K562 (cell line): ENCODE results near the gene LTBP1. TPM values are rescaled to one million over a fixed set of nuclear protein-coding genes. Genes with fewer than 3 reads are reported as not detected.

Experiments
- ATAC-seq: fragments of 200-7000 bp; cut with Tn5 transposase; 3 replicates; pipeline ENCODE4 v1.9.1; 2020; ENCODE audit warnings: moderate library complexity
- BruUV-seq: library from RNA; stranded (reverse); fragments of 400-500 nt; replicated peaks from 2 replicates; lab custom pipeline; 2021; lab: Mats Ljungman, UMichigan
- CTCF ChIA-PET: fragments of 300-600 bp; formaldehyde crosslinking; extraction: SDS; loops from one replicate; lab custom pipeline; 2021; ENCODE audit warnings: low intra/inter-chr PET ratio; lab: Yijun Ruan, JAX
- POLR2A ChIA-PET: fragments of 300-600, 350-650 bp; sonication (Branson Sonifier 250); formaldehyde crosslinking; extraction: SDS; loops from one replicate; lab custom pipeline; 2021; ENCODE audit warnings: antibody characterized with exemption, inconsistent platforms; lab: Yijun Ruan, JAX
- DNase-seq, 4 experiments: peaks; one replicate each; pipeline versions ENCODE4 v3.0.0 to v3.0.0-alpha.2; 2011 to 2018; ENCODE audit warnings: low spot score in 3 of 4, mixed read lengths in 3 of 4; ENCODE audit errors: extremely low read depth in 1 of 4
- FAIRE-seq: peaks from 2 replicates; lab custom pipeline; 2011; peaks lifted over from hg19 to GRCh38; lab: Jason Lieb, UNC
- H2AFZ ChIP-seq: 2 replicates; pipeline ENCODE4 v1.6.0; 2011; ENCODE audit warnings: low read depth, low read length, control low read depth, inconsistent platforms
- H3K27ac ChIP-seq: fragments of 200-600 bp; 3 replicates; pipeline ENCODE4 v1.8.0; 2011; ENCODE audit warnings: low read depth, mild to moderate bottlenecking, control low read depth, inconsistent platforms, low read length, moderate library complexity, mixed read lengths; ENCODE audit errors: extremely low read depth
- H3K27me3 ChIP-seq, 2 experiments: fragments of 300-600 bp in 1 of 2; 2 replicates in 1 of 2; 3 replicates in 1 of 2; pipeline versions ENCODE4 v1.6.0 to v1.8.0; 2011; ENCODE audit warnings: inconsistent platforms in 2 of 2, low read length in 2 of 2, mild to moderate bottlenecking in 1 of 2, mixed read lengths in 1 of 2, moderate library complexity in 1 of 2; ENCODE audit not compliant: control insufficient read depth in 2 of 2, insufficient read depth in 2 of 2
- H3K36me3 ChIP-seq: fragments of 300-600 bp; 3 replicates; pipeline ENCODE4 v1.8.0; 2011; ENCODE audit warnings: mild to moderate bottlenecking, low read length, inconsistent platforms; ENCODE audit not compliant: control insufficient read depth, insufficient read depth
- H3K4me1 ChIP-seq, 2 experiments: fragments of 200-600 bp in 1 of 2; replicated peaks in 1 of 2; 2 replicates in 1 of 2; 3 replicates in 1 of 2; pipeline versions ENCODE4 v1.5.1 to v1.8.0; 2011; ENCODE audit warnings: inconsistent platforms in 2 of 2, low read length in 2 of 2, mild to moderate bottlenecking in 1 of 2, mixed read lengths in 1 of 2, moderate library complexity in 1 of 2; ENCODE audit not compliant: control insufficient read depth in 2 of 2, insufficient read depth in 2 of 2
- H3K4me2 ChIP-seq: 2 replicates; pipeline ENCODE4 v1.6.1; 2011; ENCODE audit warnings: low read length, control low read depth, inconsistent platforms, mixed read lengths; ENCODE audit not compliant: insufficient read depth
- H3K4me3 ChIP-seq: fragments of 200-600 bp; sonication (generic), shearing (Covaris generic); 2 replicates; pipeline ENCODE4 v1.5.1; 2016; ENCODE audit warnings: control low read depth, inconsistent platforms
- H3K79me2 ChIP-seq: fragments of 200-600 bp; 3 replicates; pipeline ENCODE4 v1.8.0; 2011; ENCODE audit warnings: low read length, inconsistent platforms; ENCODE audit not compliant: control insufficient read depth, insufficient read depth
- H3K9ac ChIP-seq, 2 experiments: 2 replicates each; pipeline versions ENCODE4 v1.6.0 to v1.6.1; 2011; ENCODE audit warnings: low read depth in 2 of 2, low read length in 2 of 2, control low read depth in 1 of 2, inconsistent platforms in 1 of 2, mild to moderate bottlenecking in 1 of 2, mixed read lengths in 1 of 2; ENCODE audit not compliant: insufficient read depth in 1 of 2
- H3K9me1 ChIP-seq: one replicate; pipeline ENCODE4 v1.6.0; 2011; ENCODE audit warnings: inconsistent platforms, mild to moderate bottlenecking, low read length, moderate library complexity; ENCODE audit not compliant: control insufficient read depth, insufficient read depth
- H3K9me3 ChIP-seq: replicated peaks from 2 replicates; pipeline ENCODE4 v1.5.1; 2011; ENCODE audit warnings: low read depth, low read length, inconsistent platforms; ENCODE audit not compliant: control insufficient read depth, insufficient read depth
- H4K20me1 ChIP-seq: replicated peaks from 2 replicates; pipeline ENCODE4 v1.6.1; 2011; ENCODE audit warnings: low read length, inconsistent platforms, mixed read lengths; ENCODE audit not compliant: control insufficient read depth, insufficient read depth
- HNRNPL ChIP-seq: fragments of 200-400 bp; formaldehyde crosslinking; IDR thresholded peaks from 2 replicates; pipeline ENCODE4 v1.6.1; 2017; ENCODE audit warnings: low read depth, mild to moderate bottlenecking, low read length
- ZNF274 ChIP-seq: IDR thresholded peaks from 2 replicates; pipeline ENCODE4 v1.6.1; 2011; ENCODE audit warnings: low read depth, mild to moderate bottlenecking, low read length, moderate library complexity, borderline replicate concordance
- WGBS: fragments of 100-300 bp; shearing (Covaris generic); methylation state at CpG from one replicate; pipeline ENCODE4 v1.1.6; 2016; ENCODE audit warnings: low coverage, mixed read lengths; ENCODE audit not compliant: insufficient coverage; ENCODE audit errors: missing lambda C conversion rate; 5-methylcytosine and 5-hydroxymethylcytosine counted together
- in situ Hi-C: fragments of 300-500 bp; cut with MboI; formaldehyde crosslinking; loops from 4 replicates; pipeline ENCODE4 v1.15.0; 2018; ENCODE audit warnings: inconsistent platforms, mixed read lengths
- intact Hi-C: fragments of 100-400 bp; cut with micrococcal nuclease; formaldehyde crosslinking; loops from 2 replicates; pipeline ENCODE4 v1.14.2; 2022
- polyA plus RNA-seq, 8 experiments: library from polyadenylated mRNA; depleted of rRNA in 4 of 8; stranded (reverse) in 5 of 8; unstranded in 3 of 8; fragments of >200 nt; fragmentation: Nextera tagmentation in 2 of 8; fragmentation: Illumina TruSeq in 1 of 8; extraction: Ambion mirVana in 2 of 8; extraction: Trizol in 1 of 8; gene quantifications; 2 replicates each; pipeline versions ENCODE4 v1.2.1 to v1.2.3, GENCODE V29; 2011 to 2014; ENCODE audit warnings: inconsistent platforms in 1 of 8, missing spikeins in 1 of 8
- total RNA-seq, 7 experiments: library from RNA; depleted of rRNA in 6 of 7; stranded (reverse); fragments of >200 nt in 6 of 7; fragmentation: Illumina TruSeq in 2 of 7; extraction: Trizol in 2 of 7; gene quantifications; 2 replicates each; pipeline versions ENCODE4 v1.2.1 to v1.2.3, GENCODE V29; 2011 to 2021; ENCODE audit warnings: low replicate concordance in 1 of 7
- TF ChIP-seq, protein P1 (sequence below): fragments of 450-650 bp; IDR thresholded peaks from 2 replicates; pipeline ENCODE4 v1.6.1; 2016; ENCODE audit warnings: borderline replicate concordance
- TF ChIP-seq, protein P2 (sequence below): sonication (generic); formaldehyde crosslinking; IDR thresholded peaks from 2 replicates; pipeline ENCODE4 v1.8.1; 2023; ENCODE audit warnings: mild to moderate bottlenecking, missing genetic modification reagents

Gene LTBP1
- total and polyA plus RNA-seq, 9 of the 15 experiments (the other 6 are each of a cell fraction or from before 2014, with no cell fraction given): 3.6 to 16.4 (median 8.5) TPM

DNA sequence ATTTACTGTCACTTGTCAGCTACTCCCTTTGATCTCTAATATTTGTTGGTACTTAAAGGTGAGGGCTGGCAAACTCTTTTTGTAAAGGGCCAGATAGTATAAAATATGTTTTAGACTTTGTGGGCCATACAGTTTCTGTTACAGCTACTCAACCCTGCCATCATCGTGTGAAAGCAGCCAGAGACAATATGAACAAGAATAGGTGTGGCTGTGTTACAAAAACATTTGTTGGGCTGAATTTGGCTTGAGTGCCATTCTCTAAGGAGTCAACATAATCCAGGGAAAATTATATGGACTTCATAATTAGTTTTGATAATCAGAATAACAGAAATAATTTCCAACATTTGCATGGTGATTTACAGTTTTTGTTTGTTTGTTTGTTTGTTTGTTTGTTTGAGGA, 190.6 kb downstream of the LTBP1 start:
- no TSS peak for BruUV-seq
- TF ChIP-seq HNRNPL: no peak
- TF ChIP-seq, protein P1, sequence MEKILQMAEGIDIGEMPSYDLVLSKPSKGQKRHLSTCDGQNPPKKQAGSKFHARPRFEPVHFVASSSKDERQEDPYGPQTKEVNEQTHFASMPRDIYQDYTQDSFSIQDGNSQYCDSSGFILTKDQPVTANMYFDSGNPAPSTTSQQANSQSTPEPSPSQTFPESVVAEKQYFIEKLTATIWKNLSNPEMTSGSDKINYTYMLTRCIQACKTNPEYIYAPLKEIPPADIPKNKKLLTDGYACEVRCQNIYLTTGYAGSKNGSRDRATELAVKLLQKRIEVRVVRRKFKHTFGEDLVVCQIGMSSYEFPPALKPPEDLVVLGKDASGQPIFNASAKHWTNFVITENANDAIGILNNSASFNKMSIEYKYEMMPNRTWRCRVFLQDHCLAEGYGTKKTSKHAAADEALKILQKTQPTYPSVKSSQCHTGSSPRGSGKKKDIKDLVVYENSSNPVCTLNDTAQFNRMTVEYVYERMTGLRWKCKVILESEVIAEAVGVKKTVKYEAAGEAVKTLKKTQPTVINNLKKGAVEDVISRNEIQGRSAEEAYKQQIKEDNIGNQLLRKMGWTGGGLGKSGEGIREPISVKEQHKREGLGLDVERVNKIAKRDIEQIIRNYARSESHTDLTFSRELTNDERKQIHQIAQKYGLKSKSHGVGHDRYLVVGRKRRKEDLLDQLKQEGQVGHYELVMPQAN: no peak
- TF ChIP-seq, protein P2, sequence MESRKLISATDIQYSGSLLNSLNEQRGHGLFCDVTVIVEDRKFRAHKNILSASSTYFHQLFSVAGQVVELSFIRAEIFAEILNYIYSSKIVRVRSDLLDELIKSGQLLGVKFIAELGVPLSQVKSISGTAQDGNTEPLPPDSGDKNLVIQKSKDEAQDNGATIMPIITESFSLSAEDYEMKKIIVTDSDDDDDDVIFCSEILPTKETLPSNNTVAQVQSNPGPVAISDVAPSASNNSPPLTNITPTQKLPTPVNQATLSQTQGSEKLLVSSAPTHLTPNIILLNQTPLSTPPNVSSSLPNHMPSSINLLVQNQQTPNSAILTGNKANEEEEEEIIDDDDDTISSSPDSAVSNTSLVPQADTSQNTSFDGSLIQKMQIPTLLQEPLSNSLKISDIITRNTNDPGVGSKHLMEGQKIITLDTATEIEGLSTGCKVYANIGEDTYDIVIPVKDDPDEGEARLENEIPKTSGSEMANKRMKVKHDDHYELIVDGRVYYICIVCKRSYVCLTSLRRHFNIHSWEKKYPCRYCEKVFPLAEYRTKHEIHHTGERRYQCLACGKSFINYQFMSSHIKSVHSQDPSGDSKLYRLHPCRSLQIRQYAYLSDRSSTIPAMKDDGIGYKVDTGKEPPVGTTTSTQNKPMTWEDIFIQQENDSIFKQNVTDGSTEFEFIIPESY (CRISPR knock-in tag): no peak
- no peak for TF ChIP-seq ZNF274
- in situ Hi-C loops: no loop called here
- Histone ChIP-seq H3K4me3 (no peak overlapping the region), H3K9ac (no peak overlapping the region), H2AFZ (no peak overlapping the region), H3K79me2 (no peaks in the 10 kb centered on the region), H3K4me1 (peaks cover 0 to 27% of the 10 kb centered on the region in 2 experiments; a peak in 4 of 5 replicates), H3K9me1 (no peaks in the 10 kb centered on the region), H3K27me3 (no peaks in the 10 kb centered on the region; a peak in 1 of 5 replicates), H3K4me2 (no peak overlapping the region), H3K9me3 (no peaks in the 10 kb centered on the region), H3K27ac (no peak overlapping the region), H4K20me1 (no peaks in the 10 kb centered on the region), H3K36me3 (no peaks in the 10 kb centered on the region; the same call in 2 of the 3 replicates)
- DNase-seq (no peak), ATAC-seq (no peak), FAIRE-seq (no peak)
- POLR2A ChIA-PET: interaction anchor here (0.8 kb wide), 1 partner anchor 161 kb away, joined by 3 read pairs; no protein-coding TSS in a partner anchor
- intact Hi-C loops: loop anchor here (10.0 kb wide), 1 partner anchor 237 kb away; no protein-coding TSS in a partner anchor
- CTCF ChIA-PET: no interaction called here
- WGBS: 32% methylated on average over 1 of the region's 1 CpG
